Measurements from ENCODE around the gene CELA3B. TPM values are rescaled to one million over a fixed set of nuclear protein-coding genes. Genes with fewer than 3 reads are reported as not detected.
"Not testable (repeated sequence)": the region's sequence is repeated elsewhere in the genome, so short reads cannot be mapped to it uniquely, and the experiment has no call there.

The CELA3B gene
- total RNA-seq, 1 donor from 2014 or later: 13.7 TPM

- not testable (repeated sequence) for DNase-seq (ENCODE audit: low spot score)
These were observed 30.4 kb downstream of the CELA3B start for GRCh38 chr1:22007262-22007661.

GRCh38 chr1:22009566-22009965 lies 32.7 kb downstream of the CELA3B start:
- not testable (repeated sequence) for DNase-seq (ENCODE audit: low spot score)

GRCh38 chr1:22012752-22013151 lies 35.9 kb downstream of the CELA3B start:
- not testable (repeated sequence) for DNase-seq (ENCODE audit: low spot score)

GRCh38 chr1:22014575-22015206 lies 37.9 kb downstream of the CELA3B start:
- DNase-seq (ENCODE audit: low spot score): not testable (repeated sequence)

- DNase-seq (ENCODE audit: low spot score): no peak
These were observed 42.0 kb downstream of the CELA3B start for GRCh38 chr1:22018583-22019559.

GRCh38 chr1:22021061-22021460 lies 44.2 kb downstream of the CELA3B start:
- no peak for DNase-seq (ENCODE audit: low spot score)

- peak; percentile 51 for DNase-seq (ENCODE audit: low spot score)
These were observed 47.9 kb downstream of the CELA3B start for GRCh38 chr1:22024485-22025367.

- DNase-seq (ENCODE audit: low spot score): peak; percentile 69
These were observed 48.7 kb downstream of the CELA3B start for GRCh38 chr1:22025368-22026155.

- DNase-seq (ENCODE audit: low spot score): no peak
These were observed 50.1 kb downstream of the CELA3B start for GRCh38 chr1:22026924-22027289.

GRCh38 chr1:22030057-22030456 lies 53.2 kb downstream of the CELA3B start:
- no peak for DNase-seq (ENCODE audit: low spot score)

- DNase-seq (ENCODE audit: low spot score): no peak
These were observed 53.7 kb downstream of the CELA3B start for GRCh38 chr1:22030473-22030872.

GRCh38 chr1:22031214-22031962 lies 54.6 kb downstream of the CELA3B start:
- no peak for DNase-seq (ENCODE audit: low spot score)

GRCh38 chr1:22034834-22035233 lies 58.0 kb downstream of the CELA3B start:
- DNase-seq (ENCODE audit: low spot score): not testable (repeated sequence)

- no peak for DNase-seq (ENCODE audit: low spot score)
These were observed 60.7 kb downstream of the CELA3B start for GRCh38 chr1:22037520-22037919.

- DNase-seq (ENCODE audit: low spot score): no peak
These were observed 61.2 kb downstream of the CELA3B start for GRCh38 chr1:22038036-22038435.

Other genes with a start within 250 kb of the CELA3B start
- gene USP48, start 193.9 kb upstream of the CELA3B start, total RNA-seq: 62.9 TPM
- 0.26 TPM for gene LDLRAD2, start 164.8 kb upstream of the CELA3B start, total RNA-seq
- gene HSPG2, start 39.7 kb upstream of the CELA3B start, total RNA-seq: 746 TPM
- 25.1 TPM for gene CELA3A, start 24.6 kb downstream of the CELA3B start, total RNA-seq
- gene CDC42, start 75.7 kb downstream of the CELA3B start, total RNA-seq: 273 TPM
- gene WNT4, start 166.1 kb downstream of the CELA3B start, total RNA-seq: 11.5 TPM

Measured in mucosa of gallbladder (tissue), 1 donor.